Measurements from ENCODE around the gene PRAMEF17. TPM values are rescaled to one million over a fixed set of nuclear protein-coding genes. Genes with fewer than 3 reads are reported as not detected.

Gene PRAMEF17, protein sequence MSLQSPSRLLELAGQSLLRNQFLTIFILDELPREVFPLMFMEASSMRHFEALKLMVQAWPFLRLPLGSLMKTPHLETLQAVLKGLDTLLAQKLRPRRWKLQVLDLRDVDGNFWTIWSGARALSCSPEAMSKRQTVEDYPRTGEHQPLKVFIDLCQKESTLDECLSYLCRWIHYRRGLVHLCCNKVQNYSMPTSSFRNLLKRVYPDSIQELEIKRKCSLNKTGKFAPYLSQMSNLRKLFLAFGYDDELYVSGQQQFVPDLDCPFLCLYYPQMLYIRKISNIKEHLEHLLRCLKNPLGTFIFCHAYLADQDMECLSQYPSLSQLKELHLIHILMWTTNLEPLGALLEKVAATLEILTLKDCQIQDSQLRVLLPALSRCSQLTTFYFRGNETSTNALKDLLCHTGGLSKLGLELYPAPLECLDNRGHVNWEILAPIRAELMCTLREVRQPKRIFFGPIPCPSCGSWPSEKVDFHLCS
- not detected in 2 replicates for total RNA-seq

DNA sequence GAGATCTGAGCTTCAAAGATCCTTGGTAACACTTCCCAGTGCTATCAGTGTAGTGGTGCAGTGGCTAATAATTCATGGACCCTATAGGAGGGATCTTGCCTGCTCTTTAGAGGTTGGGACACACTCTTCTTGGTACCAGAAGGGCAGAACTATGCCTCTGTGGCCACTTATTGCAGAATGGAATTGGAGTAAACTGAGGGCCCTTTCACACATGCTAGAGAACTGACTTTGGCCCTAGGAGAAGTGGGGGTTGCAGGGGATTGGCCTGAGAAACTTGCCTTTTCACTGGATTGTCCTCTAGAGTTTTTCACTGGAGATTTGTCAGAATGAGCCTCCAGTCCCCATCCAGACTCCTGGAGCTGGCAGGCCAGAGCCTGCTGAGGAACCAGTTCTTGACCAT lies at the start of gene PRAMEF17:
PRAMEF17 (plus strand) TSS at position 301 of the 400 bp plus-strand sequence; CDS start at position 327, 26 bp downstream.

DNA sequence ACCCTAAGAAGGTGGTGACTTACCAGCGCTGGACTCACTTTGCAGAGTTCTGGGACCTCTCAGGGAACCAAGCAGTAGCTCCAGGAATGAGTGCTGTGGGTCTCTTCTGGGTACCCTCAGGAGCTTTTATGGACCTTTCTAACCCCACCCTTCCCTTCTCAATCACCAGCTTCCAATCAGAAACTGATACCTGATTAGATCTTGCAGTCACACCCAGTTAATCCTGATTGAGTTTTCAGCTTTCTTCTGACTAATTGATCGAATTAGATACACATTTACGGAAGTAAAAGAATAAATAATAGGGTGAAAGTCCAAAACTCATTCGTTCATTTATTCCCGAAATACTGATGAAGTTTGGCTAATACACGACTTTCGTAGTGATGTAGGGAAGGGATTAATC lies 42.4 kb upstream of the PRAMEF17 start, which contains the start of gene PRAMEF14:
PRAMEF14 (minus strand) TSS at position 101 of the 400 bp plus-strand sequence. CDS start 1,820 bp downstream, outside the sequence.

DNA sequence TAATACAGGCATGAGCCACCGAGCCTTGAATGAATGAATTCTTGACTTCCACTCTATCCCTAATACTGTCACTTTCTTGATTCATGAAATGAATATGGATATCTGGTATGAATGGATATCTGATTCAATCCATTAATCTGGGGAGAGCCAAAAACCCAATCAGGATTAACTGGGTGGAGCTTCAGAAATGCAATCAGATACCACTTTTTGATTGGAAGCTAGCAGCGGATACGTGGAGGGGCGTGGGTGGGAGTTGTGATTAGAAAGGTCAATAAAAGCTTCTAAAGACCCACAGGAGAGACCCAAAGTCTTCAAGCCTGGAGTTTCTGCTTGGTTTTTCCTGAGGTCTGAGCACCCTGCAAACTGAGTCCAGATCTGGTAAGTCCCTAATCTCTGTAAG lies 20.7 kb downstream of the PRAMEF17 start, which contains the start of gene PRAMEF20:
PRAMEF20 (plus strand) TSS at position 301 of the 400 bp plus-strand sequence. CDS start 5,905 bp downstream, outside the sequence.

Other genes with a start within 250 kb of the PRAMEF17 start
- not detected in 2 replicates for gene PRAMEF26, start 233.6 kb upstream of the PRAMEF17 start, total RNA-seq
- not detected in 2 replicates for gene HNRNPCL4, start 224.0 kb upstream of the PRAMEF17 start, total RNA-seq
- not detected in 2 replicates for gene PRAMEF9, start 217.8 kb upstream of the PRAMEF17 start, total RNA-seq
- gene PRAMEF13, start 188.2 kb upstream of the PRAMEF17 start, total RNA-seq, result not detected in 2 replicates
- not detected in 2 replicates for gene PRAMEF18, start 163.5 kb upstream of the PRAMEF17 start, total RNA-seq
- gene PRAMEF5, start 135.4 kb upstream of the PRAMEF17 start, total RNA-seq, result not detected in 2 replicates
- gene PRAMEF8, start 104.5 kb upstream of the PRAMEF17 start, total RNA-seq, result not detected in 2 replicates
- not detected in 2 replicates for gene PRAMEF33, start 86.1 kb upstream of the PRAMEF17 start, total RNA-seq
- not detected in 2 replicates for gene PRAMEF15, start 74.1 kb upstream of the PRAMEF17 start, total RNA-seq
- not detected in 2 replicates for gene PRAMEF14, start 42.5 kb upstream of the PRAMEF17 start, total RNA-seq
- gene PRAMEF19, start 17.7 kb upstream of the PRAMEF17 start, total RNA-seq, result not detected in 2 replicates
- not detected in 2 replicates for gene PRAMEF20, start 20.8 kb downstream of the PRAMEF17 start, total RNA-seq
- gene LRRC38, start 124.4 kb downstream of the PRAMEF17 start, total RNA-seq, result 0.09 and 0.28 TPM in 2 replicates
- gene PDPN, start 194.2 kb downstream of the PRAMEF17 start, total RNA-seq, result 102 and 144 TPM in 2 replicates

Data from smooth muscle cell of bladder (primary cell).